IMR-90 (cell line): ENCODE results near the gene LHPP. TPM values are rescaled to one million over a fixed set of nuclear protein-coding genes. Genes with fewer than 3 reads are reported as not detected.

Experiments used
- ATAC-seq: fragments of 200-7000 bp; cut with Tn5 transposase; 2 replicates; pipeline ENCODE4 v1.9.1; 2020; ENCODE audit warnings: low read depth, mild to moderate bottlenecking, moderate library complexity
- BruUV-seq: library from RNA; stranded (reverse); fragments of 400-500 nt; replicated peaks from 2 replicates; lab custom pipeline; 2021; lab: Mats Ljungman, UMichigan
- CTCF ChIA-PET: fragments of 300-600 bp; formaldehyde crosslinking; extraction: SDS; loops from one replicate; lab custom pipeline; 2021; ENCODE audit warnings: antibody characterized with exemption; lab: Yijun Ruan, JAX
- POLR2A ChIA-PET: fragments of 300-600 bp; sonication (Branson Sonifier 250); formaldehyde crosslinking; loops from one replicate; lab custom pipeline; 2022; ENCODE audit warnings: antibody characterized with exemption; ENCODE audit not compliant: unreplicated experiment; lab: Charles Lee
- DNase-seq: peaks from one replicate; pipeline ENCODE4 v3.0.0; 2013
- H2AFZ ChIP-seq: replicated peaks from 2 replicates; pipeline ENCODE3; 2013; ENCODE audit warnings: low read length, mild to moderate bottlenecking; ENCODE audit not compliant: poor library complexity
- H2AK5ac ChIP-seq: 2 replicates; pipeline ENCODE4 v1.6.1; 2013; ENCODE audit warnings: low read depth, low read length, inconsistent platforms
- H2AK9ac ChIP-seq: replicated peaks from 2 replicates; pipeline ENCODE3; 2013; ENCODE audit warnings: mild to moderate bottlenecking, low read depth, low read length, moderate library complexity; ENCODE audit not compliant: poor library complexity
- H2BK120ac ChIP-seq: 2 replicates; pipeline ENCODE4 v1.6.1; 2013; ENCODE audit warnings: low read depth, low read length, inconsistent platforms
- H2BK15ac ChIP-seq: 3 replicates; pipeline ENCODE4 v1.6.1; 2013; ENCODE audit warnings: low read depth, low read length, inconsistent platforms
- H2BK20ac ChIP-seq: 2 replicates; pipeline ENCODE4 v1.6.1; 2013; ENCODE audit warnings: low read depth, mild to moderate bottlenecking, inconsistent platforms, low read length, moderate library complexity
- H2BK5ac ChIP-seq: 2 replicates; pipeline ENCODE4 v1.6.1; 2013; ENCODE audit warnings: mild to moderate bottlenecking, low read depth, low read length, inconsistent platforms; ENCODE audit not compliant: poor library complexity, severe bottlenecking
- H3K14ac ChIP-seq: replicated peaks from 2 replicates; pipeline ENCODE4 v1.6.1; 2013; ENCODE audit warnings: low read depth, low read length, inconsistent platforms
- H3K18ac ChIP-seq: 2 replicates; pipeline ENCODE4 v1.6.1; 2013; ENCODE audit warnings: low read depth, low read length, control low read depth
- H3K23ac ChIP-seq: 2 replicates; pipeline ENCODE4 v1.6.1; 2013; ENCODE audit warnings: low read depth, low read length, inconsistent platforms
- H3K27ac ChIP-seq: 2 replicates; pipeline ENCODE4 v1.5.1; 2013; ENCODE audit warnings: mild to moderate bottlenecking, control low read depth, low read length; ENCODE audit not compliant: insufficient read depth
- H3K27me3 ChIP-seq: 2 replicates; pipeline ENCODE4 v1.6.1; 2013; ENCODE audit warnings: low read length; ENCODE audit not compliant: control insufficient read depth, insufficient read depth
- H3K36me3 ChIP-seq: 2 replicates; pipeline ENCODE4 v1.6.1; 2013; ENCODE audit warnings: low read length, mixed read lengths; ENCODE audit not compliant: control insufficient read depth, insufficient read depth
- H3K4ac ChIP-seq: 2 replicates; pipeline ENCODE4 v1.6.1; 2013; ENCODE audit warnings: low read depth, low read length, inconsistent platforms
- H3K4me1 ChIP-seq: 2 replicates; pipeline ENCODE4 v1.6.1; 2013; ENCODE audit warnings: low read length, mixed read lengths; ENCODE audit not compliant: control insufficient read depth, insufficient read depth
- H3K4me2 ChIP-seq: 2 replicates; pipeline ENCODE4 v1.6.1; 2013; ENCODE audit warnings: low read depth, mild to moderate bottlenecking, control low read depth, low read length, moderate library complexity
- H3K4me3 ChIP-seq: 2 replicates; pipeline ENCODE4 v1.5.1; 2013; ENCODE audit warnings: low read depth, mild to moderate bottlenecking, control low read depth, low read length, moderate library complexity; ENCODE audit not compliant: insufficient read depth
- H3K56ac ChIP-seq: 2 replicates; pipeline ENCODE4 v1.6.1; 2013; ENCODE audit warnings: low read length, inconsistent platforms; ENCODE audit not compliant: insufficient read depth; ENCODE audit errors: extremely low read depth
- H3K79me1 ChIP-seq, 2 experiments: 2 replicates each; pipeline ENCODE4 v1.6.1; 2013; ENCODE audit warnings: low read length in 2 of 2, inconsistent platforms in 1 of 2, low read depth in 1 of 2
- H3K9ac ChIP-seq: 2 replicates; pipeline ENCODE4 v1.6.1; 2013; ENCODE audit warnings: low read depth, low read length, control low read depth
- H3K9me1 ChIP-seq: 2 replicates; pipeline ENCODE4 v1.6.1; 2013; ENCODE audit warnings: low read length, inconsistent platforms; ENCODE audit not compliant: insufficient read depth
- H3K9me3 ChIP-seq: 2 replicates; pipeline ENCODE4 v1.6.1; 2013; ENCODE audit warnings: low read length; ENCODE audit not compliant: control insufficient read depth, insufficient read depth
- H4K20me1 ChIP-seq: 2 replicates; pipeline ENCODE4 v1.6.1; 2013; ENCODE audit warnings: low read length, inconsistent platforms; ENCODE audit not compliant: insufficient read depth
- H4K5ac ChIP-seq: 2 replicates; pipeline ENCODE4 v1.6.1; 2013; ENCODE audit warnings: mild to moderate bottlenecking, low read depth, low read length, control low read depth
- H4K8ac ChIP-seq, 2 experiments: 2 replicates each; pipeline ENCODE4 v1.6.1; 2013; ENCODE audit warnings: low read depth in 2 of 2, low read length in 2 of 2, control low read depth in 1 of 2, inconsistent platforms in 1 of 2
- H4K91ac ChIP-seq: 2 replicates; pipeline ENCODE4 v1.6.1; 2013; ENCODE audit warnings: low read depth, low read length, inconsistent platforms; ENCODE audit not compliant: insufficient read depth
- BHLHE40 ChIP-seq: fragments of 150-350 bp; IDR thresholded peaks from 2 replicates; pipeline ENCODE4 v1.6.1; 2016; ENCODE audit warnings: mild to moderate bottlenecking, low read depth, low read length
- CEBPB ChIP-seq: IDR thresholded peaks from 2 replicates; pipeline ENCODE4 v1.6.1; 2012; ENCODE audit warnings: low read depth, low read length, improper control_type of control experiment
- CHD1 ChIP-seq: IDR thresholded peaks from 2 replicates; pipeline ENCODE4 v1.6.1; 2012; ENCODE audit warnings: low read depth, low read length, improper control_type of control experiment
- CTCF ChIP-seq: conservative IDR thresholded peaks from 2 replicates; pipeline ENCODE4 v1.5.1; 2012; ENCODE audit warnings: mild to moderate bottlenecking, low read depth, low read length, improper control_type of control experiment
- FOS ChIP-seq: fragments of 150-350 bp; IDR thresholded peaks from 2 replicates; pipeline ENCODE4 v1.6.1; 2016; ENCODE audit warnings: low read depth, low read length
- MAFK ChIP-seq: IDR thresholded peaks from 2 replicates; pipeline ENCODE4 v1.6.1; 2012; ENCODE audit warnings: low read depth, low read length, improper control_type of control experiment
- MAZ ChIP-seq: IDR thresholded peaks from 2 replicates; pipeline ENCODE4 v1.6.1; 2012; ENCODE audit warnings: low read depth, mild to moderate bottlenecking, low read length, improper control_type of control experiment, moderate library complexity, borderline replicate concordance
- MXI1 ChIP-seq: IDR thresholded peaks from 2 replicates; pipeline ENCODE4 v1.6.1; 2012; ENCODE audit warnings: low read depth, mild to moderate bottlenecking, low read length, moderate library complexity, borderline replicate concordance
- NFE2L2 ChIP-seq: fragments of 150-350 bp; IDR thresholded peaks from 2 replicates; pipeline ENCODE4 v1.6.1; 2016; ENCODE audit warnings: low read depth, mild to moderate bottlenecking, low read length
- POLR2A ChIP-seq: IDR thresholded peaks from 2 replicates; pipeline ENCODE4 v1.6.1; 2012; ENCODE audit warnings: mild to moderate bottlenecking, low read depth, low read length
- RAD21 ChIP-seq: IDR thresholded peaks from 2 replicates; pipeline ENCODE4 v1.6.1; 2012; ENCODE audit warnings: low read length, improper control_type of control experiment
- RCOR1 ChIP-seq: IDR thresholded peaks from 2 replicates; pipeline ENCODE4 v1.6.1; 2012; ENCODE audit warnings: mild to moderate bottlenecking, low read length, improper control_type of control experiment; ENCODE audit not compliant: insufficient replicate concordance
- RFX5 ChIP-seq: IDR thresholded peaks from 2 replicates; pipeline ENCODE4 v1.8.0; 2012; ENCODE audit warnings: low read depth, mild to moderate bottlenecking, low read length, moderate library complexity
- SMC3 ChIP-seq: fragments of 150-350 bp; IDR thresholded peaks from 2 replicates; pipeline ENCODE4 v1.6.1; 2016; ENCODE audit warnings: low read depth, mild to moderate bottlenecking, antibody characterized with exemption, low read length, moderate library complexity
- USF2 ChIP-seq: fragments of 150-350 bp; IDR thresholded peaks from 2 replicates; pipeline ENCODE4 v1.6.1; 2017; ENCODE audit warnings: mild to moderate bottlenecking, antibody characterized with exemption, low read length, low read depth
- WGBS, 2 experiments: methylation state at CpG; one replicate each; pipeline versions ENCODE4 v1.1.5 to v1.1.7; 2013; ENCODE audit warnings: missing lambda C conversion rate in 2 of 2; ENCODE audit not compliant: insufficient read length in 1 of 2; ENCODE audit errors: extremely low coverage in 2 of 2; 5-methylcytosine and 5-hydroxymethylcytosine counted together
- dilution Hi-C: fragments of 300-500 bp; cut with HindIII; formaldehyde crosslinking; loops from one replicate; pipeline ENCODE4 v1.14.3; 2018; ENCODE audit warnings: low sequenced_read_pairs; ENCODE audit not compliant: unreplicated experiment
- in situ Hi-C: fragments of 300-500 bp; cut with MboI; formaldehyde crosslinking; loops from 3 replicates; pipeline ENCODE4 v1.14.3; 2019; ENCODE audit warnings: low sequenced_read_pairs, inconsistent platforms, mixed read lengths
- intact Hi-C: fragments of 100-400 bp; cut with micrococcal nuclease; formaldehyde crosslinking; loops from 2 replicates; pipeline ENCODE4 v1.10.0; 2022
- polyA plus RNA-seq, 3 experiments: library from polyadenylated mRNA; depleted of rRNA; stranded (reverse); fragments of >200 nt; gene quantifications; 2 replicates each; pipeline ENCODE4 v1.2.3, GENCODE V29; 2012; ENCODE audit warnings: low replicate concordance in 1 of 3
- total RNA-seq: library from RNA; depleted of rRNA; stranded (reverse); fragments of >200 nt; gene quantifications from 2 replicates; pipeline ENCODE4 v1.2.3, GENCODE V29; 2012

The LHPP gene
- total and polyA plus RNA-seq, 2 of the 4 experiments (the other 2 are of a cell fraction) = 2.7 to 8.3 TPM

GRCh38 chr10:124653811-124654651, 192.4 kb downstream of the LHPP start:
- Histone ChIP-seq H2AK5ac (no peak overlapping the region), H2BK20ac (no peak overlapping the region), H4K8ac (no peak overlapping the region), H4K91ac (no peak overlapping the region), H3K14ac (no peak overlapping the region), H3K23ac (no peak overlapping the region), H3K9ac (no peak overlapping the region), H2BK5ac (no peak overlapping the region), H2BK15ac (no peak overlapping the region), H3K18ac (no peak overlapping the region), H3K56ac (no peak overlapping the region), H4K5ac (no peak overlapping the region), H3K27ac (no peak overlapping the region), H2AK9ac (no peak overlapping the region), H3K4ac (no peak overlapping the region), H2AFZ (no peak overlapping the region), H2BK120ac (no peak overlapping the region), H3K79me1 (peaks cover 3 to 9% of the 10 kb centered on the region in 2 experiments; a peak in 2 of 4 replicates), H3K4me1 (peaks cover 7% of the 10 kb centered on the region), H3K27me3 (no peaks in the 10 kb centered on the region), H3K4me3 (no peak overlapping the region), H3K4me2 (no peak overlapping the region), H3K36me3 (no peaks in the 10 kb centered on the region), H3K9me3 (no peaks in the 10 kb centered on the region), H4K20me1 (peaks cover 8% of the 10 kb centered on the region), H3K9me1 (peaks cover 15% of the 10 kb centered on the region)
- 90% methylated on average over 3 of the region's 17 CpGs; no CpG with 5 or more reads in 1 of the 2 experiments for WGBS, 2 experiments
- ChIA-PET CTCF (no interaction called here), POLR2A (no interaction called here)
- ATAC-seq = no peak
- in situ Hi-C loops = no loop called here
- no TSS peak for BruUV-seq
- intact Hi-C loops = no loop called here
- DNase-seq = no peak
- dilution Hi-C loops = no loop called here
- TF ChIP-seq FOS (no peak), RCOR1 (no peak), POLR2A (no peak), MAFK (no peak), BHLHE40 (no peak), USF2 (no peak), MXI1 (no peak), NFE2L2 (no peak), SMC3 (no peak), MAZ (no peak), CTCF (no peak), CHD1 (no peak), RFX5 (no peak), RAD21 (no peak), CEBPB (no peak)
